Renal cortex interstitium (tissue), 15 donors: ENCODE measurements around the gene NLRP11. TPM values are rescaled to one million over a fixed set of nuclear protein-coding genes. Genes with fewer than 3 reads are reported as not detected.

ENCODE experiments used
- DNase-seq, 11 donors: peaks; one replicate each; pipeline ENCODE4 v3.0.0-alpha.2; 2013; ENCODE audit warnings: low read depth in 9 of 11, low spot score in 4 of 11; ENCODE audit errors: extremely low read depth in 1 of 11
- long read RNA-seq, 16 experiments: transcript quantifications; one replicate each; lab custom pipeline, GENCODE V29; 2026
- polyA plus RNA-seq, 3 donors: library from polyadenylated mRNA; unstranded; fragments of 120-200 nt; gene quantifications; one replicate each; pipeline ENCODE4 v1.2.1, GENCODE V29; 2013; ENCODE audit not compliant: insufficient read length in 3 of 3

Gene NLRP11
- polyA plus RNA-seq = under 1 TPM; 0.14 to 0.20 (median 0.17) TPM
- long read RNA-seq, donor 1 = 0 reads
- long read RNA-seq, donor 2 = 0 reads
- long read RNA-seq, donor 3 = 0 reads
- long read RNA-seq, donor 4 = 0 reads
- long read RNA-seq, donor 5 = 0 reads
- long read RNA-seq, donor 6 = 0 reads
- long read RNA-seq, donor 7 = 0 reads
- long read RNA-seq, donor 8 = 0 reads
- long read RNA-seq, donor 9 = 0 reads
- long read RNA-seq, donor 10 = 0 reads
- long read RNA-seq, donor 11 = 0 reads
- long read RNA-seq, donor 12 = 0 reads
- long read RNA-seq, donor 13 = 0 reads
- long read RNA-seq, donor 14 = 0 reads
- long read RNA-seq, donor 15 = 0 reads
- long read RNA-seq, donor 16 = 0 reads

DNA sequence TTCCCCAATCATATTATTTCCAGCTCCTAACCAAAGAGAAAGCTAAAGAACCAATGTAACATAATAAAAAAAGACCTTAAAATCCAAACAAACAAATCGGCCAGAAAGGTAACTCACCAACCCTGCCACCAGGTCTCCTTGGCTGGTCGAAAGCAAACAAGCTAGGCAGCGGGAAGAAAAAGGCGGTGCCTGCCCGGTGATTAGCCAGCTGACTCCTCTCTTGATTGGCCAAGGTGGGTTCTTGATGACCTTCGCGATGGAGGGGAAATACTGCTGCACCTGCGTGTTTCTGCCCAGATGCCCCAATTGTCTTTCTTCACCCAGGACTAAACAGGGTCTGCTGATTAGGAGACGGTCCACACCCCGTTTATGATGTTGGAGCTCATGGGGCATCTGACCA is at the start of gene NLRP11:
Gene NLRP11, minus strand, starts transcription at position 154 of the 400 bp plus-strand sequence. CDS start 13,825 bp downstream, outside the sequence.
- no peak for DNase-seq

DNA sequence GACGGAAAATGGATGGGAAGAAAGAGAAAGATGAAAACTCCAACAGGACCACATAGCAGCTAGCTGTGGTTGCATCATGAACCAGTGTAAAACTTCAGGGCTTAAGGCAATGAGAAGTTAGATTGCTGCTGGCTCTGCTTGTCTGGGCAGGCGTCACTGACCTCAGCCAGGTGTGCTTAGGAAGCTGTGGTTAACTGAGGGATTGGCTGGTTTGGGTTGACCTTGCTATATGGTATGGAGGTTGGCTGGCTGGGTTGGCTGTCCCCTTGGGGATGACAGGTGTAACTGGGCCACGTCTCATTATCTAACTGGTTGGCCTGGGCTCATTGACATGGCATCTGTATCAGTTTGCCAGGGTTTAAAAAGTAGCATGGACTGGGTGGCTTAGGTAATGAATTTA is 45.4 kb upstream of the NLRP11 start:
- no peak for DNase-seq

DNA sequence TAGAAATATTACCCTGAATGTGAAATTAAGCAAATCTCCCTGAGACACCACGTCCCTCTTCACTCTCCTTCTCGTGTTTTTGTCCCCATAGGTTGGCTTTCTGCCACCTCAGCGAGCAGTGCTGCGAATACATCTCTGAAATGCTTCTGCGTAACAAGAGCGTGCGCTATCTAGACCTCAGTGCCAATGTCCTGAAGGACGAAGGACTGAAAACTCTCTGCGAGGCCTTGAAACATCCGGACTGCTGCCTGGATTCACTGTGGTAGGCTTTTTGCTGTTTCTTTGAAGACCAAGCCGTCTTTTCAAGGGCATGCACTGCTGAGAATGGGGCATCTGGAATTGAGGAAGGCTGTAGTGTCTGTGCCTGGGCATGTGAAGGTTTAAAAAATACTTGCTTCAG is 38.9 kb upstream of the NLRP11 start:
- no peak for DNase-seq

DNA sequence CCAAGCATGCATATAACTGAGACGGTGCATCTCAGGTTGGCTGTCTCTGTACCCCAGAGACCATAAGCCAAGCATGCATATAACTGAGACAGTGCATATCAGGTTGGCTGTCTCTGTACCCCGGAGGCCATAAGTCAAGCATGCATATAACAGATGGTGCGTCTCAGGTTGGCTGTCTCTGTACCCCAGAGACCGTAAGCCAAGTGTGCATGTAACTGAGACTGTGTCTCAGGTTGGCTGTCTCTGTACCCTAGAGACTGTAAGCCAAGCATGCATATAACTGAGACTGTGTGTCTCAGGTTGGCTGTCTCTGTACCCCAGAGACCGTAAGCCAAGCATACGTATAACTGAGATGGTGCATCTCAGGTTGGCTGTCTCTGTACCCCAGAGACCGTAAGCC is 35.3 kb upstream of the NLRP11 start:
- no peak for DNase-seq

DNA sequence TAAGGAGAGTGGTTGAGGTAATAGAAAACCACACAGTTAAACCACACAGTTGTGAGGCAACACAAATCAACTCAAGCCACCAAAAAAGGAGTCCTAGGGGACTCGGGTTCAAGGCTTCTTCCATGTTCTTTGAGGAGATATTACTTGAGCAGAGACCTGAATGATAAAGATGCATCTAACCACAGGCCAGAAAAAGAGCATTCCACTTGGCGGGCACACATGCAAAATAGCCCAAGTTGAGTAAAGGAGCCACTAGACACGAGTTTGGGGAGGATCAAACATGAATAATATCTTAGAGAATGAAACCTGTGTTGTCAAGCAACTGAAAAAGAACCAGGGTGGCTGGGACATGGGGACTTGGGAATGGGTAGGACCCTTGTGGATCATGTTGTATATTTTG is 34.7 kb upstream of the NLRP11 start:
- DNase-seq = no peak

DNA sequence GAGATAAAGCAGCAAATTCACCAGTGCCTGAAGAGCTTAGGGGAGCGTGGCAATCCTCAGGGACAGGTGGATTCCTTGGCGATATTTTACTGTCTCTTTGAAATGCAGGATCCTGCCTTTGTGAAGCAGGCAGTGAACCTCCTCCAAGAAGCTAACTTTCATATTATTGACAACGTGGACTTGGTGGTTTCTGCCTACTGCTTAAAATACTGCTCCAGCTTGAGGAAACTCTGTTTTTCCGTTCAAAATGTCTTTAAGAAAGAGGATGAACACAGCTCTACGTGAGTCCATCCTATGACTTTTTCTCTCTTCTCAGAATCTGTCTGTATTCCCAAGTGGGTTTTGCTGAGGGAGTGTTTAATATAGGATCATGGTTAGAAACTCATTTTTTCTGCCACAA is 27.2 kb upstream of the NLRP11 start:
- DNase-seq = no peak

DNA sequence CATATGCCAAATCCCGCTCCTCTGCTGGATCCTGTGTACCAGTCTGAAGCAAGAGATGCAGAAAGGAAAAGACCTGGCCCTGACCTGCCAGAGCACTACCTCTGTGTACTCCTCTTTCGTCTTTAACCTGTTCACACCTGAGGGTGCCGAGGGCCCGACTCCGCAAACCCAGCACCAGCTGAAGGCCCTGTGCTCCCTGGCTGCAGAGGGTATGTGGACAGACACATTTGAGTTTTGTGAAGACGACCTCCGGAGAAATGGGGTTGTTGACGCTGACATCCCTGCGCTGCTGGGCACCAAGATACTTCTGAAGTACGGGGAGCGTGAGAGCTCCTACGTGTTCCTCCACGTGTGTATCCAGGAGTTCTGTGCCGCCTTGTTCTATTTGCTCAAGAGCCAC is 26.6 kb upstream of the NLRP11 start:
- no peak for DNase-seq

DNA sequence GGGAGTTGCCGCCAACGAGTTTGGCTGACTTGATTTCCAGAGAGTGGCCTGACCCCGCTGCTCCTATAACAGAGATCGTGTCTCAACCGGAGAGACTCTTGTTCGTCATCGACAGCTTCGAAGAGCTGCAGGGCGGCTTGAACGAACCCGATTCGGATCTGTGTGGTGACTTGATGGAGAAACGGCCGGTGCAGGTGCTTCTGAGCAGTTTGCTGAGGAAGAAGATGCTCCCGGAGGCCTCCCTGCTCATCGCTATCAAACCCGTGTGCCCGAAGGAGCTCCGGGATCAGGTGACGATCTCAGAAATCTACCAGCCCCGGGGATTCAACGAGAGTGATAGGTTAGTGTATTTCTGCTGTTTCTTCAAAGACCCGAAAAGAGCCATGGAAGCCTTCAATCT is 26.2 kb upstream of the NLRP11 start:
- DNase-seq = no peak

DNA sequence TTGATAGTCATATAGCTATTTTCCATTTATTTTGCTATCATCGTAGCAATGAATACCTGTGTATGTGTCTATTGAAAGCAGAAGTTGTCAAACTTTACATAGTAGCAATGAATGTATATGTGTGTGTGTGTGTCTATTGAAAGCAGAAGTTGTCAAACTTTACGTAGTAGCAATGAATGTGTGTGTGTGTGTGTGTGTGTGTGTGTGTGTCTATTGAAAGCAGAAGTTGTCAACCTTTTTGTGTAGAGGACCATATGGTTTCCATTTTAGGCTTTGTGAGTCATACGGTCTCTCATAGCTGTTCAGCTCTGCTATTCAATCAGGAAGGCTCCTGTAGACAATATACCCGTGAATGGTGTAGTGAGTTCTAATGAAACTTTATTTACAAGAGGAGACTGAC is 25.4 kb upstream of the NLRP11 start:
- DNase-seq = no peak

DNA sequence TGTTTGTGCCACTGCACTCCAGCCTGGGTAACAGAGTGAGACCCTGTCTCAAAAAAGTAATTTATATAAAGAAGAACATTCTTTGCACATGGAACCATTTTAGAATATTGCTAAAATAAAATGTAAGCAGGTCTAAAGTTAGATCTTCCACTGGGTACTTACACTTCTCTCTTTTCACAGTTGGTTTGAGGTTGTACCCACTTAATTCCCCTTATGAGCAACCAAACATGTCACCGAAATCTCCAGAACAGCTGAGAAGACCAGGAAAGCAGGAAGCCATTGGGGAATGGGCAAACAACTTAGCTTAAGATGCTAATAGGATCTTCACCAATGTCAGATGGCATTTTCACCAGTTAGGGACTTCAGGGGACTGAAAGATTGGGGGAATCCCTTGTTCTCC is 23.4 kb upstream of the NLRP11 start:
- DNase-seq = no peak

DNA sequence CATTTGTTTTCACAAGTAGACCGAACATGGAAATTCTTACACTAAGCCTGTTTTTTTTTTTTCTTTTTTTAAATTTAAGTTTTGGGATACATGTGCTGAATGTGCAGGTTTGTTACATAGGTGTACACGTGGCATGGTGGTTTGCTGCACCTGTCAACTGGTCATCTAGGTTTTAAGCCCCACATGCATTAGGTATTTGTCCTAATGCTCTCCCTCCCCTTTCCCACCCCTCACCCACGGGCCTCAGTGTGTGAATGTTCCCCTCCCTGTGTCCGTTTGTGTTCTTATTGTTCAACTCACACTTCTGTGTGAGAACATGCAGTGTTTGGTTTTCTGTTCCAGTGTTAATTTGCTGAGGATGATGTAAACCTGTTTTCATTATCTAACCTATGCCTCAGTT is 7.1 kb upstream of the NLRP11 start:
- DNase-seq = no peak

DNA sequence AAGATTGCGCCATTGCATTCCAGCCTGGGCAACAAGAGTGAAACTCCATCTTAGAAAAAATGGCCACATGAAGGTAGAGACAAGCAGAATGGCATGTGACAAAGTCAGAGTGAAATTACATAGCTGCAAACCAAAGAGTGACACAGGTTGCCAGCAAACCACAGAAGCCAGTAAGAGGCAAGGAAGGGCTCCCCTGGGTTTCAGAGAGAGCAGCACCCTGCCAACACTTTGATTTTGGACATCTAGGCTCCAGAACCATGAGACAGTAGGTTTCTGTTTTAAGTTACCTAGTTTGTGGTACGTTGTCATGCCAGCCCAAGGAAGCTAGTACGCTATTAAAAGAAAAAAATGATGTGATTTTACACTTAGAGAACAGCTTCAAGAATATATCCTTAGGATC is 6.5 kb upstream of the NLRP11 start:
- DNase-seq = no peak

DNA sequence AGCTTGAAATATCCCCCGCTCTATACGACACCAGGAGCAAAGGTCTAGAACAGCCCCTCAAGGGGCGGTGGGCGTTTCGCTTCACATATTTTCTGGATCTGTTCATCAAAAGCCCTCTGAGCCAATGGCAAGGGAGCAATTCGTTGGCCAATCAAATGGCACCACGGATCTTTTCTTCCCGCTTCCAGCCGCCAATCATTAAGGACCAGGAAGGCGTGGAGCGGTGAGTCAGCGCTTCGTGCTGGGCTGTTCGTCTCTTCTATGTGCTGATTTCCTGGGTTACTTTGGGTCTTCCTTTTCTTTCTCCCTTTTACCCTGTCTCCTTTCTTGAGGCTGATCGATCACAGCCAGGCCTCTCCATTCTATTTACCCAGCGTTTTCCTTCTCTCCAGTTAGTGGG is 4.5 kb upstream of the NLRP11 start, which contains the start of gene NLRP4:
Gene NLRP4, plus strand, starts transcription at position 201 of the 400 bp plus-strand sequence. CDS start 15,541 bp downstream, outside the sequence.
- no peak for DNase-seq

DNA sequence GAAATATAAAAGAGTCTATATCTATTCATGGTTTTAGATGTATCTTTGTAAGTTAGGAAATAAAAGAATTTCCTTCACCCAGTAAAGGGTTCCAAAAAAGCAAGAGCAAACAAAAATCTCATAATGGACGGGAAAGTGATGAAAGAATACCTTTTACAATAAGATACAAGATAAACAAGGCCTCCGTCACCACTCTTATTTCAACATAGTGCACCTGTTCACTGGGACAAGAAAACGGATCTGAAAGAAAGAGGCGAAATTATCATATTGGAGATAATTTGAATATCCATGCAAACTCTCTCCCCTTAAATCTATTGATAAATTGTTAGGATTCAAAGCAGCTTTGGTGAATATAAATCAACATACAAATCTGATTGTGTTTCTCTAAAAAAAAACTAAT is 877 bp upstream of the NLRP11 start:
- DNase-seq = no peak

DNA sequence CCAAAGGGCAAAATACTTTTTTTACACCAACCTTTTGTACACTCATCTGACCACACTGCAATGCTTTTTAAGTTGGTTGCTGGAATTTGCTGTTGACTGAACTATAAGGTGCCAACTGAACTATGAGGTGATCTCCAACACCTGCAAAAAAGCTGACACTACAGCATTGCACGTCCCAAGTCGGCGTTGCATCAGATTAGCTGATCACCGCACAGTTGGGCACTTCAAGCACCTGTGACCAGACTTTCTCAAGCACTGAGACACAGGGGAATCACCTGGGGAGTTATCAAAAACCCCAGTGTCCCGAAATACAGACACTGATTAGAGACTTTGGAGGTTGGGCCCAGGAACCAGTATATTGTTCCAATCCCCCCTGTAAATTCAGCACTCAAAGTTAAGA is 1.1 kb downstream of the NLRP11 start:
- no peak for DNase-seq

DNA sequence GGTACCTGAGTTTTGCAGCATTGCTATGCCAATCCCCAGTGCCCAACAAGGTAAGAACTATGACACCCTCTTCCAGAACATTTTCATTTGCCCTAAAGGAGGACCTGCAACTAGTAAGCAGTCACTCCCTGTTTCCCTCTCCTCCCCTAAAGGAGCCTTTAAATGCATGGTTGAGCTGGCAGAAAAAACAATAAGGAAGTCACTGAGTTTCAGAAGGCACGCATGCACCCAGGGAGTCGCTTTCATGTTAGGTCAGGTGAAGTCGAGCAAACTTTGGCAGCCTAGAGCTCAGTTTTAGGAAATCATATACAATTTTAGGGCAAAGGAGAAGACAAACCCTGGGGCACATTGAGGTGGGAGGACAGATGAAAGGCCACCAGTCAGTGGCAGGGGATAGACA is 11.8 kb downstream of the NLRP11 start:
- no peak for DNase-seq

DNA sequence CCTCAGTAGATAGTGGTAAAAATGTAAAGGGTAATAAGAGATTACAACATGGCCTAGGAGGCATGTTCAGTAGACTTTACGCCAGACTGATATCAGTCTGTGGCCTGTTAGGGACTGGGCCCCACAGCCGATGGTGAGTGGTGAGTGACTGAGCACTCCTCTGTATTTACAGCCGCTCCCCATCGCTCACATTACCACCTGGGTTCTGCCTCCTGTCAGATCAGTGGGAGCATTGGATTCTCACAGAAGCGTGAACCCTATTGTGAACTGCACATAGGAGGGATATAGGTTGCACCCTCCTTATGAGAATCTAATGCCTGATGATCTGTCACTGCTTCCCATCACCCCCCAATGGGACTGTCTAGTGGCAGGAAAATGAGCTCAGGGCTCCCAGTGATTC is 17.9 kb downstream of the NLRP11 start:
- no peak for DNase-seq

DNA sequence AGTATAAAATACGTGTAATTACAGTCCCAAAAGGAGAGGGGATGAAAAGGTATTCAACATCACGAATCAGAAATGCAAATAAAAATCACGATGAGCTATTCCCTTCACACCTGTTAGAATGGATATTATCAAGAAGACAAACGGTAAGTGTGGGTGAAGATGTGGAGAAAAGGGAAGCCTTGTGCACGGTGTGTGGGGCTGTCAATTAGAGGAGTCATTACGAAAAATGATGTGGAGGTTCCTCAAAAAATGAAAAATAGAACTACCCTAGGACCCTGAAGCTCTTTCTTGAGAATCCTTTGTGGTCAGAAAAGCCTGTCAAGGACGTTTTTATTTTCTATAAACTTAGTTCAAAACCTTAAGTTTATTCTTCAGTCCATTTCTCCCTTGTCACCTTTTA is 19.4 kb downstream of the NLRP11 start:
- DNase-seq = no peak

DNA sequence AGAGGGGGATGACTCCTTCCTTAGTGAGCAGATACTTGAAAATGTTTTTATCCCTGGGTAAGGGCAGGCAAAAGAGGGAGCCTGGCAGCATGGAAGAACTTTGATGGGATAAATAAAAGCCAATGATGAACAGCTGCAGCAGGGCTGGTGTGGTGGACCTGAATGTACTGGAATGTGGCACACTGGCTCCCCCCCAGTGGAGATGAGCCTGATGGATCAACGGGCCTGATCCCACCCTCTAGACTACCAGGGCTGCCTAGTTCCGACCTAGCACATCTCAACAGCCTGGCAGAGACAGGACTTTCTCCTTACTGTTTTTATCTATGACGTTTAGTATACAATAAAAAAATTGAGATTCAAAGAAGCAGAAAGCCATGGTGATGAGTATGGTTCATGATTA is 20.5 kb downstream of the NLRP11 start:
- DNase-seq = no peak

DNA sequence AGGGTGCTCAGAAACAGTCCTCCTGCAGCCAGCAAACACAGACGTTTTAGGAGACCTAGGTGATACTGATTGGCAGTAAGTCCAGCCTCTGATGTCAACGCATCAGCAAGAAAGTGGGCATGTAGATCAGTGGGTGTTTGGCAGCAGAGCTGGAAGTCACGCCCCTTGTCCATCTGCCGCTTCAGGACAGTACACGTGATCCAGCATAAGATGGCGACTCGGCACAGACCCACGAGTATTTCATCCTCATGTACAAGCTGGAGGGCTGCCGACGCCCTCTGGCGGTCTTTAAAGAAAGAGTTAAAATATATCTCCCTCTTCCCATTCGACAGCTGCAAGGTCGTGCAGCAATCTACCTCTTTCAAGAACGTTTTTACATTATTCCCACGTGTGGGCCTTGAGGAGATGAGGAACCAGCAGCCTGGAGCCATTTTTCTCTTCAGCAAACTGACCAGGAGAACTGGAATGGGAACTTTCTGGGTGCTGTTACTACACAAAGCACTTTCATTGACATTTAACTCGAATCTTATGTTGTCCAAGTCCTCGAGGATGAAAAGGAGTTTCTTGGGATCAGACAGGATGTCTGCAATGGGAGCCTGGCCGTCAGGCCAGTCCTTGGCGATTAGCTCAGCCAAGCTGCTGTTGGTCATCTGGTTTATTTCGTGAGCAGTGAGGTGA is 22.3 kb downstream of the NLRP11 start:
- DNase-seq = peak in 8 of 11 donors; percentile 5 to 41 (median 19)

DNA sequence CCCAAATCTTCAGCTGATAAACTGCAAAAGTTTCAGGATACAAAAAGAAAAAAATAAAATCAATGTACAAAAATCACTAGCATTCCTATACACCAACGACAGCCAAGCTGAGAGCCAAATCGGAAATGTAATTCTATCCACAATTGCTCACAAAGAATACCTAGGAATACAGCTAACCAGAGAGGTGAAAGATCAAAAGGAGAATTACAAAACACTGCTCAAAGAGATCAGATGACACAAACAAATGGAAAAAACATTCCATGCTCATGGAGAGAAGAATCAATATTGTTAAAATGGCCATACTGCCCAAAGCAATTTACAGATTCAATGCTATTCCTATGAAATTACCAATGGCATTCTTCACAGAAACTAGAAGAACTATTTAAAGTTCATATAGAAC is 29.5 kb downstream of the NLRP11 start:
- no peak for DNase-seq
